ENCODE measurements around the gene PRDM12. TPM values are rescaled to one million over a fixed set of nuclear protein-coding genes. Genes with fewer than 3 reads are reported as not detected.

The PRDM12 gene
- total RNA-seq, 1 experiment from 2014 or later = not detected

DNA sequence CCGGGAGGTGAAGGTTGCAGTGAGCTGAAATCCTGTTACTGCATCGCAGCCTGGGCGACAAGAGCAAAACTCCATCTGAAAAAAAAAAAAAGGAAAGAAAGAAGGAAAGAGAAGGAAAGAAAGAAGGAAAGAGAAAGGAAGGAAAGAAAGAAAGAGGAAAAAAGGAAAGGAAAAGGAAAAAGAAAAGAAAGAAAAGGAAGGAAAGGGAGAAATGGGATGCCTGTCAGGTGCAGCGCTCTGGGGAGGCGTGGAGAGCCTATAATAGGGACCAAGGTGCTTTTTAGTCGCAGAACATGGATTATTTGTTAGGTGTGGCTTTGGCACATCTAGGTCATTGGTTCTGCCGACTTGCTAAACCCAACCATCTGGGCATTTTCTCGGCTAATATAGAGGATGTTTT lies 47.1 kb downstream of the PRDM12 start:
- H3K14ac ChIP-seq (ENCODE audit: insufficient read depth, low read length) = no peak overlapping the region
- no peak overlapping the region for H2BK20ac ChIP-seq (ENCODE audit: low read depth, low read length, poor library complexity, severe bottlenecking)
- no peak overlapping the region for H3K4ac ChIP-seq (ENCODE audit: low read depth, low read length)
- WGBS (ENCODE audit: extremely low coverage, insufficient read length, low lambda C conversion rate) = no CpG with 5 or more reads among the region's 8 CpGs
- H4K5ac ChIP-seq (ENCODE audit: insufficient read length, low read depth, low read length) = no peak overlapping the region
- H2AFZ ChIP-seq (ENCODE audit: low read length) = no peak overlapping the region
- Mint-ChIP-seq H3K36me3 (ENCODE audit: insufficient read depth in 1 of 3, low read depth in 3 of 3) (peaks cover 0 to 5% (median 0%) of the 10 kb centered on the region in 3 experiments; a peak in 1 of 7 replicates), H3K9me3 (no peaks in the 10 kb centered on the region), H3K27ac (no peak overlapping the region), H3K27me3 (ENCODE audit: low read depth) (no peaks in the 10 kb centered on the region), H3K4me1 (peaks cover 23 to 24% of the 10 kb centered on the region in 2 experiments), H3K4me3 (0 out of 5 replicates have a peak overlapping the region, but pooled peaks of 1 of the 2 experiments have one; percentile 9)
- no peak overlapping the region for H3K9ac ChIP-seq (ENCODE audit: extremely low read depth, insufficient read length, low read length)
- H4K91ac ChIP-seq (ENCODE audit: insufficient read length, low read depth, low read length) = no peak overlapping the region
- H3K27ac ChIP-seq (ENCODE audit: insufficient read length, low read depth, low read length) = no peak overlapping the region
- peaks cover 3% of the 10 kb centered on the region for H3K79me1 ChIP-seq (ENCODE audit: insufficient read depth, low read depth, low read length, poor library complexity, severe bottlenecking)
- H2BK120ac ChIP-seq (ENCODE audit: low read depth, low read length, poor library complexity, severe bottlenecking) = no peak overlapping the region
- H3K4me1 ChIP-seq (ENCODE audit: insufficient read depth, low read length) = peaks cover 7% of the 10 kb centered on the region; the same call in 1 of the 2 replicates
- H2BK12ac ChIP-seq (ENCODE audit: insufficient read length, low read depth, low read length) = no peak overlapping the region
- no peak overlapping the region for H3K56ac ChIP-seq (ENCODE audit: insufficient read length, low read depth, low read length)
- no peak overlapping the region for H2BK5ac ChIP-seq (ENCODE audit: insufficient read length, low read length)
- H3K9me3 ChIP-seq (ENCODE audit: control insufficient read depth, low read depth, low read length) = no peaks in the 10 kb centered on the region
- peaks cover 5% of the 10 kb centered on the region; the same call in 1 of the 2 replicates for H3K79me2 ChIP-seq (ENCODE audit: insufficient read depth, low read length)
- no peak overlapping the region for H2AK5ac ChIP-seq (ENCODE audit: insufficient read length, low read length)
- no peaks in the 10 kb centered on the region for H3K27me3 ChIP-seq (ENCODE audit: insufficient read depth, low read length)
- H3K23me2 ChIP-seq (ENCODE audit: insufficient read length, low read depth, low read length, poor library complexity, severe bottlenecking) = peaks cover 5% of the 10 kb centered on the region
- TF ChIP-seq, protein P1, sequence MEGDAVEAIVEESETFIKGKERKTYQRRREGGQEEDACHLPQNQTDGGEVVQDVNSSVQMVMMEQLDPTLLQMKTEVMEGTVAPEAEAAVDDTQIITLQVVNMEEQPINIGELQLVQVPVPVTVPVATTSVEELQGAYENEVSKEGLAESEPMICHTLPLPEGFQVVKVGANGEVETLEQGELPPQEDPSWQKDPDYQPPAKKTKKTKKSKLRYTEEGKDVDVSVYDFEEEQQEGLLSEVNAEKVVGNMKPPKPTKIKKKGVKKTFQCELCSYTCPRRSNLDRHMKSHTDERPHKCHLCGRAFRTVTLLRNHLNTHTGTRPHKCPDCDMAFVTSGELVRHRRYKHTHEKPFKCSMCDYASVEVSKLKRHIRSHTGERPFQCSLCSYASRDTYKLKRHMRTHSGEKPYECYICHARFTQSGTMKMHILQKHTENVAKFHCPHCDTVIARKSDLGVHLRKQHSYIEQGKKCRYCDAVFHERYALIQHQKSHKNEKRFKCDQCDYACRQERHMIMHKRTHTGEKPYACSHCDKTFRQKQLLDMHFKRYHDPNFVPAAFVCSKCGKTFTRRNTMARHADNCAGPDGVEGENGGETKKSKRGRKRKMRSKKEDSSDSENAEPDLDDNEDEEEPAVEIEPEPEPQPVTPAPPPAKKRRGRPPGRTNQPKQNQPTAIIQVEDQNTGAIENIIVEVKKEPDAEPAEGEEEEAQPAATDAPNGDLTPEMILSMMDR (conservative IDR thresholded peaks at IDR 0.05) = no peak
- H4K20me1 ChIP-seq (ENCODE audit: control insufficient read depth, insufficient read depth, insufficient read length) = no peaks in the 10 kb centered on the region
- no peak overlapping the region for H3T11ph ChIP-seq (ENCODE audit: low read length)
- no peak for DNase-seq
- H2BK15ac ChIP-seq (ENCODE audit: low read depth, low read length) = no peak overlapping the region
- no peak overlapping the region for H3K23ac ChIP-seq (ENCODE audit: insufficient read length, low read depth, low read length)
- no peak overlapping the region for H3K4me2 ChIP-seq (ENCODE audit: insufficient read depth, insufficient read length, low read length)
- no peak overlapping the region for H4K8ac ChIP-seq (replicated peaks; ENCODE audit: insufficient read length, low read depth, low read length)
- H3K18ac ChIP-seq (ENCODE audit: insufficient read length, low read depth, low read length) = no peak overlapping the region
